Activated CD8-positive, alpha-beta T cell treated with anti-CD3 and anti-CD28 coated beads, Interleukin-2, amount 10 ng/mL, durations not matched to agents 7 days and 5 days (primary cell): Measurements from ENCODE around the gene PPIL4. TPM values are rescaled to one million over a fixed set of nuclear protein-coding genes. Genes with fewer than 3 reads are reported as not detected.

Experiments
- ATAC-seq: fragments of 150-1000 bp; cut with Tn5 transposase; one replicate; pipeline ENCODE4 v1.10.0; 2021; ENCODE audit warnings: moderate library complexity
- CTCF ChIA-PET: fragments of 350-600 bp; sonication (Branson Sonifier 250); formaldehyde crosslinking; loops from one replicate; lab custom pipeline; 2021; ENCODE audit warnings: antibody characterized with exemption; lab: Charles Lee
- POLR2A ChIA-PET: fragments of 350-600 bp; sonication (Branson Sonifier 250); formaldehyde crosslinking; loops from one replicate; lab custom pipeline; 2021; ENCODE audit warnings: antibody characterized with exemption; lab: Charles Lee
- DNase-seq: peaks from one replicate; pipeline ENCODE4 v3.0.0-alpha.2; 2020
- H3K27ac Mint-ChIP-seq: one replicate; pipeline ENCODE4 v1.8.0; 2021; ENCODE audit warnings: mild to moderate bottlenecking, mixed read lengths
- H3K27me3 Mint-ChIP-seq: one replicate; pipeline ENCODE4 v1.8.0; 2021; ENCODE audit warnings: low read depth, mixed read lengths
- H3K36me3 Mint-ChIP-seq: one replicate; pipeline ENCODE4 v1.8.0; 2021; ENCODE audit warnings: low read depth, mixed read lengths
- H3K4me1 Mint-ChIP-seq: one replicate; pipeline ENCODE4 v1.8.0; 2021; ENCODE audit warnings: low read depth, mixed read lengths
- H3K4me3 Mint-ChIP-seq: one replicate; pipeline ENCODE4 v1.8.0; 2021; ENCODE audit warnings: mild to moderate bottlenecking, mixed read lengths
- H3K9me3 Mint-ChIP-seq: one replicate; pipeline ENCODE4 v1.8.0; 2022; ENCODE audit warnings: mixed read lengths; ENCODE audit not compliant: insufficient read depth
- total RNA-seq, 2 experiments: library from RNA; stranded (reverse); gene quantifications; one replicate each; pipeline ENCODE4 v1.2.3, GENCODE V29; 2021

The PPIL4 gene
- 10 to 100 TPM; 17.4 to 18.5 TPM for total RNA-seq

GRCh38 chr6:149545754-149546471 is at the start of gene PPIL4:
TSS of gene PPIL4 (minus strand) at chr6:149546043. CDS start at chr6:149546005, 38 bp downstream.
- H3K27ac Mint-ChIP-seq: peak within 1 kb of the TSS; percentile 97
- POLR2A ChIA-PET: interaction anchor here (0.7 to 3.5 kb wide), 14 partner anchors 9 to 512 kb away, joined by 3 to 18 read pairs (median 6); partner anchors contain the start of genes GINM1, LATS1, PCMT1 and ZC3H12D
- peak; percentile 84 for ATAC-seq

GRCh38 chr6:149593408-149593807 is 47.6 kb upstream of the PPIL4 start:
- Mint-ChIP-seq H3K27me3 (no peaks in the 10 kb centered on the region), H3K4me1 (no peaks in the 10 kb centered on the region), H3K36me3 (peaks cover 44% of the 10 kb centered on the region), H3K9me3 (no peaks in the 10 kb centered on the region), H3K4me3 (no peak overlapping the region), H3K27ac (no peak overlapping the region)
- DNase-seq (no peak), ATAC-seq (no peak)
- POLR2A ChIA-PET: interaction anchor here (0.6 to 0.7 kb wide), 2 partner anchors 78 to 255 kb away, joined by 3 read pairs; no protein-coding TSS in a partner anchor
- CTCF ChIA-PET: no interaction called here

More at GRCh38 chr6:149545754-149546471, at the start of gene PPIL4:
- peak; percentile 97 for DNase-seq
- Mint-ChIP-seq H3K9me3 (no peaks in the 10 kb centered on the region), H3K4me3 (peak within 1 kb of the TSS; percentile 92), H3K27me3 (peaks cover 5% of the 10 kb centered on the region), H3K36me3 (peaks cover under 1% of the 10 kb centered on the region), H3K4me1 (peaks cover 30% of the 10 kb centered on the region)
- CTCF ChIA-PET: interaction anchor here (0.6 to 3.0 kb wide), 18 partner anchors 10 to 514 kb away, joined by 3 to 21 read pairs (median 4); partner anchors contain the start of gene GINM1

- H3K36me3 Mint-ChIP-seq: peaks cover 41% of the 10 kb centered on the region
- CTCF ChIA-PET: interaction anchor here (0.8 kb wide), 1 partner anchor 18 kb away, joined by 3 read pairs; no protein-coding TSS in a partner anchor
Observed at GRCh38 chr6:149592983-149593382, 47.1 kb upstream of the PPIL4 start.

GRCh38 chr6:149586149-149586548 is 40.3 kb upstream of the PPIL4 start:
- no peaks in the 10 kb centered on the region for H3K9me3 Mint-ChIP-seq
- DNase-seq (no peak), ATAC-seq (no peak)
- ChIA-PET CTCF (no interaction called here), POLR2A (no interaction called here)
- H3K27ac Mint-ChIP-seq: no peak overlapping the region
- no peaks in the 10 kb centered on the region for H3K27me3 Mint-ChIP-seq
- peaks cover 37% of the 10 kb centered on the region for H3K36me3 Mint-ChIP-seq
- no peak overlapping the region for H3K4me3 Mint-ChIP-seq
- H3K4me1 Mint-ChIP-seq: no peaks in the 10 kb centered on the region

More at GRCh38 chr6:149592983-149593382, 47.1 kb upstream of the PPIL4 start:
- H3K27ac Mint-ChIP-seq: no peak overlapping the region
- H3K9me3 Mint-ChIP-seq: no peaks in the 10 kb centered on the region
- ATAC-seq: no peak
- DNase-seq: no peak
- POLR2A ChIA-PET: no interaction called here
- H3K4me3 Mint-ChIP-seq: no peak overlapping the region
- no peaks in the 10 kb centered on the region for H3K27me3 Mint-ChIP-seq
- H3K4me1 Mint-ChIP-seq: no peaks in the 10 kb centered on the region

GRCh38 chr6:149581349-149581748 is 35.5 kb upstream of the PPIL4 start:
- Mint-ChIP-seq H3K36me3 (peaks cover 30% of the 10 kb centered on the region), H3K27me3 (no peaks in the 10 kb centered on the region), H3K4me1 (no peaks in the 10 kb centered on the region), H3K9me3 (no peaks in the 10 kb centered on the region), H3K27ac (no peak overlapping the region), H3K4me3 (no peak overlapping the region)
- no peak for ATAC-seq
- DNase-seq: no peak
- POLR2A ChIA-PET: no interaction called here
- CTCF ChIA-PET: no interaction called here

- ATAC-seq (no peak), DNase-seq (no peak)
- Mint-ChIP-seq H3K4me1 (no peaks in the 10 kb centered on the region), H3K27me3 (no peaks in the 10 kb centered on the region), H3K36me3 (peaks cover 27% of the 10 kb centered on the region), H3K4me3 (no peak overlapping the region), H3K9me3 (no peaks in the 10 kb centered on the region), H3K27ac (no peak overlapping the region)
- CTCF ChIA-PET: no interaction called here
- POLR2A ChIA-PET: interaction anchor here (0.5 kb wide), 1 partner anchor 299 kb away, joined by 3 read pairs; no protein-coding TSS in a partner anchor
Observed at GRCh38 chr6:149580880-149581279, 35.0 kb upstream of the PPIL4 start.

- H3K4me3 Mint-ChIP-seq: peak overlapping the region; percentile 52
- POLR2A ChIA-PET: no interaction called here
- no peak overlapping the region for H3K27ac Mint-ChIP-seq
- DNase-seq: no peak
- H3K9me3 Mint-ChIP-seq: no peaks in the 10 kb centered on the region
- H3K36me3 Mint-ChIP-seq: no peaks in the 10 kb centered on the region
- CTCF ChIA-PET: no interaction called here
- ATAC-seq: no peak
- H3K27me3 Mint-ChIP-seq: no peaks in the 10 kb centered on the region
- peaks cover 24% of the 10 kb centered on the region for H3K4me1 Mint-ChIP-seq
Observed at GRCh38 chr6:149567945-149568585, 22.2 kb upstream of the PPIL4 start.

- ChIA-PET CTCF (no interaction called here), POLR2A (no interaction called here)
- ATAC-seq (no peak), DNase-seq (no peak)
- Mint-ChIP-seq H3K4me3 (peak overlapping the region; percentile 95), H3K27me3 (no peaks in the 10 kb centered on the region), H3K4me1 (peaks cover 24% of the 10 kb centered on the region), H3K36me3 (no peaks in the 10 kb centered on the region), H3K9me3 (no peaks in the 10 kb centered on the region), H3K27ac (peak overlapping the region; percentile 88)
Observed at GRCh38 chr6:149567194-149567586, 21.3 kb upstream of the PPIL4 start.

- H3K4me1 Mint-ChIP-seq: peaks cover 24% of the 10 kb centered on the region
- no peaks in the 10 kb centered on the region for H3K9me3 Mint-ChIP-seq
- CTCF ChIA-PET: interaction anchor here (1.7 kb wide), 1 partner anchor 9 kb away, joined by 5 read pairs; no protein-coding TSS in a partner anchor
- peak overlapping the region; percentile 95 for H3K4me3 Mint-ChIP-seq
- DNase-seq: peak; percentile 62
- H3K36me3 Mint-ChIP-seq: no peaks in the 10 kb centered on the region
- POLR2A ChIA-PET: interaction anchor here (0.7 to 2.9 kb wide), 3 partner anchors 13 to 151 kb away, joined by 3 to 18 read pairs (median 9); partner anchors contain the start of genes LATS1 and PPIL4
- H3K27me3 Mint-ChIP-seq: no peaks in the 10 kb centered on the region
- ATAC-seq: peak; percentile 45
- H3K27ac Mint-ChIP-seq: peak overlapping the region; percentile 88
Observed at GRCh38 chr6:149566410-149567193, 20.8 kb upstream of the PPIL4 start.

- H3K36me3 Mint-ChIP-seq: no peaks in the 10 kb centered on the region
- H3K9me3 Mint-ChIP-seq: no peaks in the 10 kb centered on the region
- DNase-seq: peak; percentile 96
- ChIA-PET POLR2A (interaction anchor here (0.7 to 2.9 kb wide), 4 partner anchors 14 to 184 kb away, joined by 3 to 18 read pairs (median 6); partner anchors contain the start of genes LATS1, PCMT1 and PPIL4), CTCF (interaction anchor here (1.0 to 2.7 kb wide), 7 partner anchors 10 to 300 kb away, joined by 3 to 11 read pairs (median 4); partner anchors contain the start of gene PPIL4)
- ATAC-seq: peak; percentile 91
- H3K27ac Mint-ChIP-seq: peak within 1 kb of the TSS; percentile 92
- peak within 1 kb of the TSS; percentile 95 for H3K4me3 Mint-ChIP-seq
- H3K27me3 Mint-ChIP-seq: no peaks in the 10 kb centered on the region
- peaks cover 24% of the 10 kb centered on the region for H3K4me1 Mint-ChIP-seq
Observed at GRCh38 chr6:149565527-149566409, 19.9 kb upstream of the PPIL4 start, which contains the start of gene GINM1. TSS of gene GINM1 (plus strand) at chr6:149566375. CDS start at chr6:149566415, 40 bp downstream.
